Activated CD4-positive, alpha-beta T cell treated with anti-CD3 and anti-CD28 coated beads for 36 hours (primary cell): ENCODE data around the gene RBL1. TPM values are rescaled to one million over a fixed set of nuclear protein-coding genes. Genes with fewer than 3 reads are reported as not detected.
A peak's percentile ranks its signal among the peaks of the same experiment; 100 is the strongest.
"Not testable (repeated sequence)": the region's sequence is repeated elsewhere in the genome, so short reads cannot be mapped to it uniquely, and the experiment has no call there.

ENCODE experiments used
- ATAC-seq: fragments of 200-7000 bp; cut with Tn5 transposase; one replicate; pipeline ENCODE4 v1.10.0; 2021; ENCODE audit warnings: mild to moderate bottlenecking, moderate library complexity
- CTCF ChIA-PET: fragments of 350-600 bp; sonication (Branson Sonifier 250); formaldehyde crosslinking; loops from one replicate; lab custom pipeline; 2021; ENCODE audit warnings: antibody characterized with exemption; lab: Charles Lee
- POLR2A ChIA-PET: fragments of 350-600 bp; sonication (Branson Sonifier 250); formaldehyde crosslinking; loops from one replicate; lab custom pipeline; 2021; ENCODE audit warnings: antibody characterized with exemption, inconsistent platforms; lab: Charles Lee
- DNase-seq: peaks from one replicate; pipeline ENCODE4 v3.0.0-alpha.2; 2020
- H3K27ac Mint-ChIP-seq: one replicate; pipeline ENCODE4 v1.8.0; 2021; ENCODE audit warnings: mixed read lengths
- H3K27me3 Mint-ChIP-seq: one replicate; pipeline ENCODE4 v1.8.0; 2021; ENCODE audit warnings: mixed read lengths
- H3K36me3 Mint-ChIP-seq: one replicate; pipeline ENCODE4 v1.8.0; 2021; ENCODE audit warnings: low read depth, mixed read lengths
- H3K4me1 Mint-ChIP-seq: one replicate; pipeline ENCODE4 v1.8.0; 2021; ENCODE audit warnings: mixed read lengths
- H3K4me3 Mint-ChIP-seq: one replicate; pipeline ENCODE4 v1.8.0; 2021; ENCODE audit warnings: mild to moderate bottlenecking, moderate library complexity, mixed read lengths
- H3K9me3 Mint-ChIP-seq: one replicate; pipeline ENCODE4 v1.8.0; 2021; ENCODE audit warnings: low read depth, mixed read lengths
- intact Hi-C, 2 experiments: fragments of 100-400 bp; cut with DNase I in 1 of 2; cut with micrococcal nuclease in 1 of 2; formaldehyde crosslinking; loops; one replicate each; pipeline versions ENCODE4 v1.14.2 to v1.15.1; 2022 to 2024; cut with DNase I, micrococcal nuclease
- total RNA-seq, 2 experiments: library from RNA; stranded (reverse); gene quantifications; one replicate each; pipeline ENCODE4 v1.2.3, GENCODE V29; 2021

The RBL1 gene
- total RNA-seq, 2 experiments from 2014 or later, result 39.5 to 43.2 TPM

DNA sequence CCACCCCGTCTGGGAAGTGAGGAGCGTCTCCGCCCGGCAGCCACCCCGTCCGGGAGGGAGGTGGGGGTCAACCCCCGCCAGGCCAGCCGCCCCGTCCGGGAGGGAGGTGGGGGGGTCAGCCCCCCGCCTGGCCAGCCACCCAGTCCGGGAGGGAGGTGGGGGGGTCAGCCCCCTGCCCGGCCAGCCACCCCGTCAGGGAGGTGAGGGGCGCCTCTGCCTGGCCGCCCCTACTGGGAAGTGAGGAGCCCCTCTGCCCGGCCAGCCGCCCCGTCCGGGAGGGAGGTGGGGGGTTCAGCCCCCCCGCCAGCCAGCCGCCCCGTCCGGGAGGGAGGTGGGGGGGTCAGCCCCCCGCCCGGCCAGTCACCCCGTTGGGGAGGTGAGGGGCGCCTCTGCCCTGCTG is 83.2 kb downstream of the RBL1 start:
- H3K9me3 Mint-ChIP-seq, CTCF ChIA-PET, intact Hi-C loops, H3K27ac Mint-ChIP-seq, ATAC-seq, POLR2A ChIA-PET, DNase-seq, H3K4me3 Mint-ChIP-seq, H3K27me3 Mint-ChIP-seq: not testable (repeated sequence)
- Mint-ChIP-seq H3K36me3 (peaks cover 41% of the 10 kb centered on the region), H3K4me1 (peaks cover 40% of the 10 kb centered on the region)

DNA sequence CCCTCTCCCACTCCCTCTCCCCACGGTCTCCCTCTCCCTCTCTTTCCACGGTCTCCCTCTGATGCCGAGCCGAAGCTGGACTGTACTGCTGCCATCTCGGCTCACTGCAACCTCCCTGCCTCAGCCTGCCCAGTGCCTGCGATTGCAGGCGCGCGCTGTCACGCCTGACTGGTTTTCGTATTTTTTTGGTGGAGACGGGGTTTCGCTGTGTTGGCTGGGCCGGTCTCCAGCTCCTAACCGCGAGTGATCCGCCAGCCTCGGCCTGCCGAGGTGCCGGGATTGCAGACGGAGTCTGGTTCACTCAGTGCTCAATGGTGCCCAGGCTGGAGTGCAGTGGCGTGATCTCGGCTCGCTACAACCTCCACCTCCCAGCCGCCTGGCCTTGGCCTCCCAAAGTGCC is 83.9 kb downstream of the RBL1 start:
- H3K4me1 Mint-ChIP-seq, result peaks cover 34% of the 10 kb centered on the region
- H3K27me3 Mint-ChIP-seq, CTCF ChIA-PET, ATAC-seq, H3K9me3 Mint-ChIP-seq, H3K4me3 Mint-ChIP-seq, DNase-seq, POLR2A ChIA-PET, H3K27ac Mint-ChIP-seq, intact Hi-C loops: not testable (repeated sequence)
- H3K36me3 Mint-ChIP-seq, result peaks cover 34% of the 10 kb centered on the region

DNA sequence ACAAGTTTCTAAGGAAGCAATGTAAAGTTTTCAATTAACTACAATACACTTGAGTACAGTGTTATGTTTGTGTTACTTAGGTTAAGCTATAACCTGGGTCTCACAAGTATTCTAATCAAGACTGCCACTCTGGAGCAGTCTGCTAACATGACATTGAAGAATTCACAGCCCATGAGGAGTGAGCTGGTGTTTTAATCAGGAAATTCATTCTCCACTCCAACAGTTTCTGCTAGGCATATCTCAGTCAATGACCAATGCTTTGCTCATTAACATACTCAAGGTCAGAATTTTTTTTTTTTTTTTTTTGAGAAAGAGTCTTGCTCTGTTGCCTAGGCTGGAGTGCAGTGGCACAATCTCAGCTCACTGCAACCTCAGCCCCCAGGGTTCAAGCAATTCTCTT is 84.7 kb downstream of the RBL1 start:
- Mint-ChIP-seq H3K27ac (no peak overlapping the region), H3K4me3 (no peak overlapping the region), H3K36me3 (peaks cover 29% of the 10 kb centered on the region), H3K4me1 (peaks cover 29% of the 10 kb centered on the region), H3K27me3 (no peaks in the 10 kb centered on the region), H3K9me3 (no peaks in the 10 kb centered on the region)
- ATAC-seq (no peak), DNase-seq (no peak)
- POLR2A ChIA-PET, result no interaction called here
- CTCF ChIA-PET, result no interaction called here
- intact Hi-C loops, result no loop called here

DNA sequence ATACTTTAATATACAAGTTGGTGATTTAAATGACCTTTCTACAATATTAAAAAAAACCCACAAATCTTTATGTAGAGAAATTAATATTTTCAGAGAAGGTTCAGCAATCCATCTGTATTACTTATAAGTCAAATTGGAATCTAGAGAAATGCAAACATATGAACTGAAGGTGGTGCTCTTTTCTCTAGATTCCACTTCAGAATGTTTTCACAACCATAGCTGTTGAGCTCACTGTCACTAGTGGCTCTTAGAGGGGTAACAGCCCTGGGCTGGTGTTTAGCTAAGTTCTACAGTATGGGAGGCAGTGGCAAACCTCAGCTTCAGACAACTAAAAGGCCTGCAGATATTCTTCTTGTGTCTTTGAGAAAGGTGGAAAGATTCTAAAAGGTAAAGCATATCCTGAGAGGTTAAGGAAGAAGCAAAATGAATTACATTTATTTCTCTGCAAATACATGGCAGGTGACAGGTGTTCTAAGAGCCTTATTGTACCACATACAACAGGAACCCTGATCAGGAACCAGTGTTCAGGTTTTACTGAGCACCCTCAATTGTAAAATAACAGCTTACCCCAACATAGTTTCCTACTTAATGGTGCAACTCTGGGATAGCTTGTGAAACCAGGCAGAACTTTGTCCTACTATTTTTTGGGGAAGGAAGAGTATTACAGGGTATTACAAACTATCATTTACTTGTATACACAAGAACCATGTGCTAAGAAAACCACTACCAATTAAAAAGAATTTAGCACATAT is 87.7 kb downstream of the RBL1 start:
- POLR2A ChIA-PET, result interaction anchor here (0.5 to 0.7 kb wide), 2 partner anchors 16 to 52 kb away, joined by 6 to 7 read pairs; no protein-coding TSS in a partner anchor
- ATAC-seq (peak; percentile 79), DNase-seq (no peak)
- intact Hi-C loops, result loop anchor here (2.0 kb wide), 1 partner anchor 73 kb away; no protein-coding TSS in a partner anchor
- Mint-ChIP-seq H3K36me3 (peaks cover 22% of the 10 kb centered on the region), H3K9me3 (no peaks in the 10 kb centered on the region), H3K27me3 (no peaks in the 10 kb centered on the region), H3K4me1 (peaks cover 13% of the 10 kb centered on the region), H3K27ac (peak overlapping the region; percentile 15), H3K4me3 (no peak overlapping the region)
- CTCF ChIA-PET, result interaction anchor here (0.6 to 1.9 kb wide), 5 partner anchors 10 to 450 kb away, joined by 3 to 6 read pairs (median 4); no protein-coding TSS in a partner anchor

DNA sequence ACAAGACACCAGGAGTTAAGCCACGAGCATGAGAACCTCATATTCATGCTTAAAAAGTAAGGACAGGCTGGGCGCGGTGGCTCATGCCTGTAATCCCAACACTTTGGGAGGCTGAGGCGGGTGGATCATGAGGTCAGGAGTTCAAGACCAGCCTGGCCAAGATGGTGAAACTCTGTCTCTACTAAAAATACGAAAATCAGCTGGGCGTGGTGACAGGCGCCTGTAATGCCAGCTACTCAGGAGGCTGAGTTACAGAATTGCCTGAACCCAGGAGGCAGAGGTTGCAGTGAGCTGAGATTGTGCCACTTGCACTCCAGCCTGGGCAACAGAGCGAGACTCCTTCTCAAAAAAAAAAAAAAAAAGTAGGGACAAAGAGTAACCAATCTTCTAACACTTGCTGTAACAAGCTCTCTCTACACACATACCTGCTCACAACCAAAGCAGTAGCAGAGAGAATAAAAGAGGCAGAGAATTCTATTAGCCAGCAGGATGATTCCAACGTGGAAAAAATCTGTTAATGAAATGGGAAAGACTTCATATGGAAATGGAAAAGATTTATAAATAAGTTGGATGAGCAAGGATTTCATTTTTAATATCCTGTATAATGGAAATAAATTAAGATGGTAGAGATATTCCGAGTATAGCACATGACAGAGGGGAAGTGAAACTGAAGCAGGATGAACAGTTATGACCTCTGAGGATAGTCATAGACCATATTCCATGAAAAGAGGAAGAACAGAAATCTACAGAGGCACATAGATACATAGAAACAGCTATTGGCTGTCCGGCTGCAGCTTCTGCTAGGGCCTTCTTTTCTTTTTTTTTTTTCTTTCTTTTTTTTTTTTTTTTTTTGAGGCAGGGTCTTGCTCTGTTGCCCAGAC is 90.5 kb downstream of the RBL1 start:
- POLR2A ChIA-PET, ATAC-seq, DNase-seq, intact Hi-C loops, H3K27me3 Mint-ChIP-seq, H3K4me3 Mint-ChIP-seq, H3K9me3 Mint-ChIP-seq: not testable (repeated sequence)
- H3K27ac Mint-ChIP-seq, result peak overlapping the region; percentile 63
- H3K36me3 Mint-ChIP-seq, result peaks cover 24% of the 10 kb centered on the region
- peaks cover 13% of the 10 kb centered on the region for H3K4me1 Mint-ChIP-seq
- CTCF ChIA-PET, result interaction anchor here (0.6 to 1.1 kb wide), 3 partner anchors 16 to 281 kb away, joined by 3 to 4 read pairs (median 3); no protein-coding TSS in a partner anchor

DNA sequence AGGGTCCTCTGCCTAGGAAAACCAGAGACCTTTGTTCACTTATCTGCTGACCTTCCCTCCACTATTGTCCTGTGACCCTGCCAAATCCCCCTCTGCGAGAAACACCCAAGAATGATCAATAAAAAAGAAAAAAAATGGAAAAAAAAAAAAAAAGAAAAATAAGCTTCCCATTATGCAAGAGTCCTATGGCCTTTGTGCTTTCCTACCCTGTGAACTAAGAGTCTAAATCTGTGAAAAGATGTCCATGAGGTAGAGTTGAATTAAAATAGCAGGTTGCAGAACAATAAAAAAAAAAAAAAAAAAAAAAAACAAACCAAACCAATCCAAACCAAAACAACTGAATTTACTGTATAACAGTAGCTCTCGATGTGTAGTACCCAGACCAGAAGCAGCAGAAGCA is 94.2 kb downstream of the RBL1 start:
- H3K36me3 Mint-ChIP-seq, result peaks cover 35% of the 10 kb centered on the region
- intact Hi-C loops, H3K27me3 Mint-ChIP-seq, H3K4me3 Mint-ChIP-seq, H3K4me1 Mint-ChIP-seq, DNase-seq, H3K9me3 Mint-ChIP-seq, H3K27ac Mint-ChIP-seq, ATAC-seq: not testable (repeated sequence)
- ChIA-PET CTCF (interaction anchor here (0.9 kb wide), 1 partner anchor 11 kb away, joined by 3 read pairs; no protein-coding TSS in a partner anchor), POLR2A (interaction anchor here (0.6 kb wide), 1 partner anchor 82 kb away, joined by 4 read pairs; no protein-coding TSS in a partner anchor)

DNA sequence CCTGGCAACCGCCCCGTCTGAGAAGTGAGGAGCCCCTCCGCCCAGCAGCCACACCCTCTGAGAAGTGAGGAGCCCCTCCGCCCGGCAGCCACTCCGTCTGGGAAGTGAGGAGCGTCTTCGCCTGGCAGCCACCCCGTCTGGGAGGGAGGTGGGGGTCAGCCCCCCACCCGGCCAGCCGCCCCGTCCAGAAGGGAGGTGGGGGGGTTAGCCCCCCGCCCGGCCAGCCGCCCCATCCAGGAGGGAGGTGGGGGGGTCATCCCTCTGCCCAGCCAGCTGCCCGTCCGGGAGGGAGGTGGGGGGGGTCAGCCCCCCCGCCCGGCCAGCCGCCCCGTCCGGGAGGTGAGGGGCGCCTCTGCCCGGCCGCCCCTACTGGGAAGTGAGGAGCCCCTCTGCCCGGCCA is 95.6 kb downstream of the RBL1 start:
- POLR2A ChIA-PET, H3K4me3 Mint-ChIP-seq, ATAC-seq, H3K27me3 Mint-ChIP-seq, intact Hi-C loops, DNase-seq, CTCF ChIA-PET, H3K4me1 Mint-ChIP-seq, H3K9me3 Mint-ChIP-seq, H3K27ac Mint-ChIP-seq: not testable (repeated sequence)
- peaks cover 43% of the 10 kb centered on the region for H3K36me3 Mint-ChIP-seq

DNA sequence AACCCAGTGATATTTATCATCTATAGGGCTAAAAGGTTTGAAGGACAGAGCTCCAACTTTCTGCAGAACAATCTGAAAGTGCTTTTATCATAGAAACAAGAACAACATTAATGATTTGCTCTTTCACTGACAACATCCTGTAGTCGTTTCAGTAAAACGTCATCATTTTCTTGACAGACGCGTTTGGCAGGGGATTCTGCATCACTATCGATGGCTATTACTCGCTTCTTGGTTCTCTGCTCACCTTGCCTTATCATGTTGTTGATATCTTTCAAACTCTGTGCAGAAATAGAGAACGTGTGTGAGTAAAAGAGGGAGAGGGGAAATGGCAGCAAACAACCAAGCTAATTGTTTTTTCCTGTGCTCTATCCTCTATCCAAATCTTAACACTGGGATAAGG is 97.1 kb downstream of the RBL1 start:
- Mint-ChIP-seq H3K4me1 (peaks cover 3% of the 10 kb centered on the region), H3K9me3 (no peaks in the 10 kb centered on the region), H3K36me3 (peaks cover 53% of the 10 kb centered on the region), H3K27me3 (no peaks in the 10 kb centered on the region), H3K27ac (peak overlapping the region; percentile 37), H3K4me3 (no peak overlapping the region)
- DNase-seq (no peak), ATAC-seq (no peak)
- intact Hi-C loops, result no loop called here
- ChIA-PET POLR2A (interaction anchor here (0.7 kb wide), 1 partner anchor 112 kb away, joined by 3 read pairs; no protein-coding TSS in a partner anchor), CTCF (interaction anchor here (0.7 to 1.2 kb wide), 3 partner anchors 10 to 193 kb away, joined by 3 to 6 read pairs (median 3); no protein-coding TSS in a partner anchor)

- CTCF ChIA-PET, result no interaction called here
- intact Hi-C loops, result no loop called here
- H3K4me3 Mint-ChIP-seq, result no peak overlapping the region
- H3K9me3 Mint-ChIP-seq, result peaks cover 5% of the 10 kb centered on the region
- DNase-seq (no peak), ATAC-seq (no peak)
- peaks cover 48% of the 10 kb centered on the region for H3K36me3 Mint-ChIP-seq
- peaks cover 5% of the 10 kb centered on the region for H3K4me1 Mint-ChIP-seq
- no peaks in the 10 kb centered on the region for H3K27me3 Mint-ChIP-seq
- H3K27ac Mint-ChIP-seq, result no peak overlapping the region
- POLR2A ChIA-PET, result no interaction called here
Measured at GRCh38 chr20:36997121-36997520, 98.7 kb downstream of the RBL1 start.

DNA sequence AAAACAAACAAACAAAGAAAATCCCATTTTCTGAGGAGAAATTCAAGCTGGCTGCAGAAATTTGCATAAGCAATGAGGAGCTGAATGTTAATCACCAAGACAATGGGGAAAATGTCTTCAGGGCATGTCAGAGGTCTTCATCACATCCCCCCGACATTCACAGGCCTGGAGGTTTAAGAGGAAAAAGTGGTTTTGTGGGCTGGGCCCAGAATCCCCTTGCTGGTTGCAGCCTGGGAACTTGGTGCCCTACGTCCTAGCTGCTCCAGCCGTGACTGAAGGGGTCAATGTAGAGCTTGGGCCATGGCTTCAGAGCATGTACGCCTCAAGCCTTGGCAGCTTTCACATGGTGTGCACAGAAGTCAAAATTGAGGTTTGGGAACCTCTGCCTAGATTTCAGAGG is 101.6 kb downstream of the RBL1 start:
- POLR2A ChIA-PET, result not testable (repeated sequence)
- peaks cover 48% of the 10 kb centered on the region for H3K36me3 Mint-ChIP-seq
- CTCF ChIA-PET, result interaction anchor here (0.7 to 0.8 kb wide), 3 partner anchors 9 to 36 kb away, joined by 3 to 4 read pairs (median 3); no protein-coding TSS in a partner anchor

DNA sequence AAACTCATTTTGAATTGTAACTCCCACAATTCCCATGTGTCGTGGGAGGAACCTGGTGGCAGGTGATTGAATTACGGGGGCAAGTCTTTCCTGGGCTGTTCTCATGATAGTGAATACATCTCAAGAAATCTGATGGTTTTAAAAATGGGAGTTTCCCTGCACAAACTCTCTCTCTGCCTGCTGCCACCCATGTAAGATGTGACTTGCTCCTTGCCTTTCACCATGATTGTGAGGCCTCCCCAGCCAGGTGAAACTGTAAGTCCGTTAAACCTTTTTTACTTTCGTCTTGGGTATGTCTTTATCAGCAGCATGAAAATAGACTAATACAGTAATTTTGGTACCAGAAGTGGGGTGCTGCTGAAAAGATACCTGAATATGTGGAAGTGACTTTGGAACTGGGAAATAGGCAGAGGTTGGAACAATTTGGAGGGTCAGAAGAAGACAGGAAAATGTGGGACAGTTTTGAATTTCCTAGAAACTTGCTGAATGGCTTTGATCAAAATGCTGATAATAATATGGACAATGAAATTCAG is 102.9 kb downstream of the RBL1 start:
- Mint-ChIP-seq H3K4me3 (no peak overlapping the region), H3K4me1 (peaks cover 28% of the 10 kb centered on the region), H3K27ac (no peak overlapping the region), H3K9me3 (peaks cover 5% of the 10 kb centered on the region), H3K27me3 (no peaks in the 10 kb centered on the region), H3K36me3 (peaks cover 46% of the 10 kb centered on the region)
- DNase-seq (no peak), ATAC-seq (no peak)
- intact Hi-C loops, result no loop called here
- POLR2A ChIA-PET, result no interaction called here
- CTCF ChIA-PET, result interaction anchor here (0.6 kb wide), 1 partner anchor 198 kb away, joined by 4 read pairs; no protein-coding TSS in a partner anchor

More for the DNA sequence above, 101.6 kb downstream of the RBL1 start:
- H3K9me3 Mint-ChIP-seq, H3K4me3 Mint-ChIP-seq, H3K27me3 Mint-ChIP-seq, H3K27ac Mint-ChIP-seq, ATAC-seq, intact Hi-C loops, DNase-seq: not testable (repeated sequence)
- H3K4me1 Mint-ChIP-seq, result peaks cover 18% of the 10 kb centered on the region
